BE2C (cell line): ENCODE measurements around the gene USP5.
"Not testable (repeated sequence)": the region's sequence is repeated elsewhere in the genome, so short reads cannot be mapped to it uniquely, and the experiment has no call there.

Experiments
- DNase-seq: peaks from one replicate; pipeline ENCODE4 v3.0.0-alpha.2; 2020
- H3K27me3 ChIP-seq: fragments of 250-450 bp; sonication (Bioruptor Pico); 2 replicates; pipeline ENCODE4 v1.5.1; 2020; ENCODE audit warnings: mild to moderate bottlenecking
- H3K36me3 ChIP-seq: fragments of 250-450 bp; sonication (Bioruptor Pico); 2 replicates; pipeline ENCODE4 v1.5.1; 2020; ENCODE audit warnings: mild to moderate bottlenecking
- H3K4me1 ChIP-seq: fragments of 250-450 bp; sonication (Bioruptor Pico); 2 replicates; pipeline ENCODE4 v1.5.1; 2020
- H3K4me3 ChIP-seq: 2 replicates; pipeline ENCODE4 v1.5.1; 2011; ENCODE audit warnings: low read depth, low read length
- H3K9me3 ChIP-seq: fragments of 250-450 bp; sonication (Bioruptor Pico); 2 replicates; pipeline ENCODE4 v1.5.1; 2020
- TF ChIP-seq, protein P1 (sequence below): IDR thresholded peaks from 2 replicates; pipeline ENCODE4 v1.5.1; 2012; ENCODE audit warnings: mild to moderate bottlenecking, low read depth, low read length

Gene USP5

DNA sequence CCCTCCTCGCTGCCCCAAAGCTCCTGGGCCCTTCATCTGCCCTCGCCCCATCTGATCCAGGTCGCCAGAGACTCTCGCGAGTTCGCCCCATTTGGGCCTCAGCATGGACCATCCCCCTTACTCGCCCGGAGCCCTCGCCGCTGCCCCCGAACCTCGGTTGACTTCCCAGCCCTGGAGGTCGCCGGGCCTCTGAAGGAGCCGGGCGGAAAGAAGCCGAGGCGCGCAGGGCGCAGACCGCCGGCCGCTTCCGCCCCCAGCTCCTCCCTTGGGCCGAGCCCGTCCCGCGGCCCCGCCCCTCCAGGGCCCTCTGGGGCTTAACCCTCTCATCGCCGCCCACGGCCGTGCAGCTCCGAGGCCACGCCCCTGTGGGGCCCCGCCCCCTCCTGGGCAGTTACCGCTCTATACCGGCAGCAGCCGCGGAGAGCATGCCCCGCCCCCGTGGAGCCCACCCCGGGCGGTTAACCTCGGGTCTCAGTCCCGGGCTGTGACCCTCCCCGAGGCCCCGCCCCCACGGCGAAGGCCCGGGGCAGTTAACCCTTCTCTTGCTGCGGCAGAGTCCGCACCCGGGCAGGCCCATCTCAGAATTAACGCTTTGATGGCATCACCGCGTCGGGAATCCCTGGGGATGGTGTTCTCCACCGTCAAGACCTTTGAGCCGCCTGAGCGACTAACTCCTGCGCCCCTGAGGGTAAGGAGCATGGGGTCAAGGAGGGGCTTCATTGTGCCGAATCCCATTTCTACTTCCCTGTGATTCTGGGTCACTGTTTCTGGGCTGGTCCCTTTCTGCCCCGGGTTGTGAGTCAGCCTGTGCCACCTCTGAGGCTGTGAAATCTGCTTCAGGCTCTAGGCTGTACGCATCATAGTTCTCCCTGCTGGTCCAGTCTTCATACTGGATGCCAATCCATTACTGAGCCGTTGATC, 21.4 kb downstream of the USP5 start, which contains the start of gene SPSB2:
TSS of gene SPSB2 (minus strand) at position 210 of the 921 bp plus-strand sequence. CDS start 402 bp downstream, outside the sequence.
- Histone ChIP-seq H3K36me3 (peaks cover 34% of the 10 kb centered on the region), H3K9me3 (no peaks in the 10 kb centered on the region), H3K4me3 (peak within 1 kb of the TSS; percentile 86), H3K4me1 (peaks cover 8% of the 10 kb centered on the region; the same call in 1 of the 2 replicates), H3K27me3 (no peaks in the 10 kb centered on the region)
- DNase-seq: peak; percentile 100
- TF ChIP-seq, protein P1, sequence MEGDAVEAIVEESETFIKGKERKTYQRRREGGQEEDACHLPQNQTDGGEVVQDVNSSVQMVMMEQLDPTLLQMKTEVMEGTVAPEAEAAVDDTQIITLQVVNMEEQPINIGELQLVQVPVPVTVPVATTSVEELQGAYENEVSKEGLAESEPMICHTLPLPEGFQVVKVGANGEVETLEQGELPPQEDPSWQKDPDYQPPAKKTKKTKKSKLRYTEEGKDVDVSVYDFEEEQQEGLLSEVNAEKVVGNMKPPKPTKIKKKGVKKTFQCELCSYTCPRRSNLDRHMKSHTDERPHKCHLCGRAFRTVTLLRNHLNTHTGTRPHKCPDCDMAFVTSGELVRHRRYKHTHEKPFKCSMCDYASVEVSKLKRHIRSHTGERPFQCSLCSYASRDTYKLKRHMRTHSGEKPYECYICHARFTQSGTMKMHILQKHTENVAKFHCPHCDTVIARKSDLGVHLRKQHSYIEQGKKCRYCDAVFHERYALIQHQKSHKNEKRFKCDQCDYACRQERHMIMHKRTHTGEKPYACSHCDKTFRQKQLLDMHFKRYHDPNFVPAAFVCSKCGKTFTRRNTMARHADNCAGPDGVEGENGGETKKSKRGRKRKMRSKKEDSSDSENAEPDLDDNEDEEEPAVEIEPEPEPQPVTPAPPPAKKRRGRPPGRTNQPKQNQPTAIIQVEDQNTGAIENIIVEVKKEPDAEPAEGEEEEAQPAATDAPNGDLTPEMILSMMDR: no peak

DNA sequence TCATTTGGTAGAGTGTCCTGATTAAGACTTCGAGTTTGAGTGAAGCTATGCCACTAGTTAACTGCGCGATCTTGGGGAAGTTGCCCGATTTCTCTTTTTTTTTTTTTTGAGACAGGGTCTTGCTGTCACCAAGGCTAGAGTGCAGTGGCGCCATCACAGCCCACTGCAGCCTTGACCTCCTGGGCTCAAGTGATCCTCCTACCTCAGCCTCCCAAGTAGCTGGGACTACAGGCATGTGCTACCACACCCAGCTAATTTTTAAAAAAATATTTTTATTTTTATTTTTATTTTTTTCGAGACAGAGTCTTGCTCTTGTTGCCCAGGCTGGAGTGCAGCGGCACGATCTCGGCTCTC, 22.0 kb downstream of the USP5 start:
- DNase-seq, H3K4me1 ChIP-seq, H3K27me3 ChIP-seq, H3K9me3 ChIP-seq: not testable (repeated sequence)
- H3K36me3 ChIP-seq: peaks cover 30% of the 10 kb centered on the region
- H3K4me3 ChIP-seq: peak overlapping the region; percentile 86

DNA sequence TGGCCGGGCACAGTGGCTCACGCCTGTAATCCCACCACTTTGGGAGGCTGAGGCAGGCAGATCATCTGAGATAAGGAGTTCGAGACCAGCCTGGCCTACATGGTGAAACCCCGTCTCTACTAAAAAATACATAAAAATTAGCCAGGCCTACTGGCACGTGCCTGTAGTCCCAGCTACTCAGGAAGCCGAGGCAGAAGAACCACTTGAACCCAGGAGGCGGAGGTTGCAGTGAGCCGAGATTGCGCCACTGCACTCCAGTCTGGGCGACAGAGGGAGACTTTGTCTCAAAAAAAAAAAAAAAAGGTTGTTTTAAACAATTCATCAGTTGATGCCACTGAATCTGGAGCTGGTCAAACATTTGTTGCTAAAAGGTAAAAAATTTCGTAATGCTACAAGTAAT, 27.9 kb downstream of the USP5 start:
- not testable (repeated sequence) for H3K4me1 ChIP-seq, H3K4me3 ChIP-seq, H3K9me3 ChIP-seq, H3K36me3 ChIP-seq, DNase-seq, H3K27me3 ChIP-seq

DNA sequence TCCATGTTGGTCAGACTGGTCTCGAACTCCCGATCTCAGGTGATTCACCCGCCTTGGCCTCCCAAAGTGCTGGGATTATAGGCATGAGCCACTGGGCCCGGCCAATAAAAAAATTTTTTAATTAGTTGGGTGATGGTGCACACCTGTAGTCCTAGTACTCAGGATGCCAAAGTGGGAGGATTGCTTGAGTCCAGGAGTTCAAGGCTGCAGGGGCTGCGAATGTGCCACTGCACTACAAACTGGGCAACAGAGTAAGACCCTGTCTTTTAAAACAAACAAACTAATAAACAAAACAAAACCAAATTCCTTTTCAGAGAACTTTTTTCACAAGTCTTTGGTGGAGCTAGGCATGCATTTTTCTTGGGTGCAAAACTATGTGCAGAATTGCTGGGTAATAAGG, 31.3 kb downstream of the USP5 start:
- Histone ChIP-seq H3K9me3 (no peaks in the 10 kb centered on the region), H3K4me1 (peaks cover 6% of the 10 kb centered on the region; the same call in 1 of the 2 replicates), H3K36me3 (peaks cover 7% of the 10 kb centered on the region), H3K27me3 (no peaks in the 10 kb centered on the region), H3K4me3 (no peak overlapping the region)
- TF ChIP-seq, protein P1: no peak
- DNase-seq: no peak

DNA sequence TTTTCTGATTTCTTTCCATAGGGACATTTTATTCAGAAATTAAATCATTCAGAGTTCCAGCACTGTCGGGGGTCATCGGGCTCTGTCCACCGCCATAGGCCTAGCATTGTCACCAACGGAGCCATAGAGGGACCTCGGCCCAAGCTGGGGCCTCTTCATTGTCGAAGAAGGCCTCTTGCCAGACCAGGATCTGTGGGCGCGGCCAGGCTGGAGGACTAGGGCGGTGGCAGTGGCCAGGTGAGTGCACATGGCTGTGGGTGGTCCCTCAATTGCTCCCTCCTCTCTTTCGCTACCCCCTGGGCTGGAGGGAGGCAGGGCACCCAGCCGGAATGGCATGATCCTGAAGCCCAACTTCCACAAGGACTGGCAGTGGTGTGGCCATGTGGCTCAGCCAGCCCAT, 31.7 kb downstream of the USP5 start:
- H3K4me3 ChIP-seq: no peak overlapping the region
- no peak for DNase-seq

DNA sequence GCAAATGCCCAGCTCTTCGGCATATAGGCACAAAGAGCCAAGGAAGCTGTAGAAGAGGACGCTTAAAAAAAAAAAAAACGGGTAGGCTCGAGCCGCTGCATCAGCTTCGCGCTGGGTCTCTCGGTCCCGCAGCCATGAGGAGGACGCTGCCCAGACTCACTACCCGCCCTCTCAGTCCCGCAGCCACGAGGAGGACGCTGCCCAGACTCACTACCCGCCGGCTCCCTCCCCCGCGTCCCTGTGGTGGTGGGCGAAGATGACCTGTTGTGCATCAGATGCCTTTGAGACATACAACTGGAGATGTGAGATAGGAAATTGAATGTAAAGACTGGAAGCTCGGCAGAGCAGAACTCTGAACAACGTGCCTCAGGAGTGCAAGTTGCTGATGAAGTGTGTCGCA, 32.6 kb downstream of the USP5 start:
- Histone ChIP-seq H3K36me3 (peaks cover 7% of the 10 kb centered on the region), H3K27me3 (no peaks in the 10 kb centered on the region), H3K4me3 (no peak overlapping the region), H3K9me3 (no peaks in the 10 kb centered on the region), H3K4me1 (peaks cover 6% of the 10 kb centered on the region; the same call in 1 of the 2 replicates)
- TF ChIP-seq, protein P1: no peak
- no peak for DNase-seq

More for the DNA sequence above, 31.7 kb downstream of the USP5 start:
- Histone ChIP-seq H3K27me3 (no peaks in the 10 kb centered on the region), H3K4me1 (peaks cover 6% of the 10 kb centered on the region; the same call in 1 of the 2 replicates), H3K9me3 (no peaks in the 10 kb centered on the region), H3K36me3 (peaks cover 7% of the 10 kb centered on the region)
- TF ChIP-seq, protein P1: no peak

DNA sequence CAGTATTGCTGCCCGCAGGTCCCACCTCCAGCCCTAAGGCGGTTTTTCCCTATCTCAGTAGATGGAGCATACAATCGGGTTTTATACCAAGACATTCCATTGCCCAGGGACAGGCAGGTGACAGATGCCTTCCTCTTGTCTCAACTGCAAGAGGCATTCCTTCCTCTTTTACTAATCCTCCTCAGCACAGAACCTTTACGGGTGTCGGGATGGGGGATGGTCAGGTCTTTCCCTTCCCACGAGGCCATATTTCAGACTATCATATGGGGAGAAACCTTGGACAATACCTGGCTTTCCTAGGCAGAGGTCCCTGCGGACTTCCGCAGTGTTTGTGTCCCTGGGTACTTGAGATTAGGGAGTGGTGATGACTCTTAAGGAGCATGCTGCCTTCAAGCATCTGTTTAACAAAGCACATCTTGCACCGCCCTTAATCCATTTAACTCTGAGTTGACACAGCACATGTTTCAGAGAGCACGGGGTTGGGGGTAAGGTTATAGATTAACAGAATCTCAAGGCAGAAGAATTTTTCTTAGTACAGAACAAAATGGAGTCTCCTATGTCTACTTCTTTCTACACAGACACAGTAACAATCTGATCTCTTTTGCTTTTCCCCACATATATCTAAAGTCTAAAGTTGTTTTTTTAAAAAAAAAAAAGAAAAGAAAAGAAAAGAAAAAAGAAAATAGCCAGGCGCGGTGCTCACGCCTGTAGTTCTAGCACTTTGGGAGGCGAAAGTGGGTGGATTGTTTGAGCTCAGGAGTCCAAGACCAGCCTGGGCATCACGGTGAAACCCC, 34.5 kb downstream of the USP5 start:
- H3K27me3 ChIP-seq, H3K4me3 ChIP-seq, DNase-seq, H3K4me1 ChIP-seq, H3K9me3 ChIP-seq, H3K36me3 ChIP-seq: not testable (repeated sequence)
